ENCODE results near the gene SLC5A6. TPM values are rescaled to one million over a fixed set of nuclear protein-coding genes. Genes with fewer than 3 reads are reported as not detected.

The SLC5A6 gene
- total RNA-seq, 4 donors from 2014 or later: 22.8 to 58.3 (median 41.0) TPM

GRCh38 chr2:27211241-27211942 lies 676 bp downstream of the SLC5A6 start:
- peaks cover 0 to 11% (median 0%) of the 10 kb centered on the region in 4 donors for H3K36me3 ChIP-seq
- intact Hi-C loops (cut with DNase I; ENCODE audit: low total_unique reads) (loop anchor here (10.0 kb wide), 1 partner anchor 77 kb away; the partner anchor contains the start of genes PREB and PRR30), in situ Hi-C loops (cut with MboI; ENCODE audit: low pct_ligation_motif_present in 1 of 4, low pct_unique_long_range_greater_than_20kb in 1 of 4, low sequenced_read_pairs in 3 of 4) (loop anchor here in 1 of 4 donors (25.0 kb wide), 1 partner anchor 99 kb away; the partner anchor contains the start of genes ABHD1 and CGREF1)
- no peaks in the 10 kb centered on the region for H3K27me3 ChIP-seq
- no peaks in the 10 kb centered on the region for H3K9me3 ChIP-seq
- no peak for DNase-seq
- WGBS, 2 donors (ENCODE audit: low coverage in 1 of 2): 1% methylated on average over 37 of the region's 48 CpGs; no CpG with 5 or more reads in 1 of the 2 donors
- H3K27ac ChIP-seq: peak overlapping the region; percentile 94 to 98 (median 96)
- H3K4me3 ChIP-seq: peak overlapping the region; percentile 61 to 90 (median 80)
- peaks cover 12 to 32% (median 17%) of the 10 kb centered on the region in 4 donors for H3K4me1 ChIP-seq
- TF ChIP-seq POLR2A (IDR thresholded peaks at IDR 0.05): no peak
- TF ChIP-seq, protein P1, sequence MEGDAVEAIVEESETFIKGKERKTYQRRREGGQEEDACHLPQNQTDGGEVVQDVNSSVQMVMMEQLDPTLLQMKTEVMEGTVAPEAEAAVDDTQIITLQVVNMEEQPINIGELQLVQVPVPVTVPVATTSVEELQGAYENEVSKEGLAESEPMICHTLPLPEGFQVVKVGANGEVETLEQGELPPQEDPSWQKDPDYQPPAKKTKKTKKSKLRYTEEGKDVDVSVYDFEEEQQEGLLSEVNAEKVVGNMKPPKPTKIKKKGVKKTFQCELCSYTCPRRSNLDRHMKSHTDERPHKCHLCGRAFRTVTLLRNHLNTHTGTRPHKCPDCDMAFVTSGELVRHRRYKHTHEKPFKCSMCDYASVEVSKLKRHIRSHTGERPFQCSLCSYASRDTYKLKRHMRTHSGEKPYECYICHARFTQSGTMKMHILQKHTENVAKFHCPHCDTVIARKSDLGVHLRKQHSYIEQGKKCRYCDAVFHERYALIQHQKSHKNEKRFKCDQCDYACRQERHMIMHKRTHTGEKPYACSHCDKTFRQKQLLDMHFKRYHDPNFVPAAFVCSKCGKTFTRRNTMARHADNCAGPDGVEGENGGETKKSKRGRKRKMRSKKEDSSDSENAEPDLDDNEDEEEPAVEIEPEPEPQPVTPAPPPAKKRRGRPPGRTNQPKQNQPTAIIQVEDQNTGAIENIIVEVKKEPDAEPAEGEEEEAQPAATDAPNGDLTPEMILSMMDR (IDR thresholded peaks at IDR 0.05): no peak

DNA sequence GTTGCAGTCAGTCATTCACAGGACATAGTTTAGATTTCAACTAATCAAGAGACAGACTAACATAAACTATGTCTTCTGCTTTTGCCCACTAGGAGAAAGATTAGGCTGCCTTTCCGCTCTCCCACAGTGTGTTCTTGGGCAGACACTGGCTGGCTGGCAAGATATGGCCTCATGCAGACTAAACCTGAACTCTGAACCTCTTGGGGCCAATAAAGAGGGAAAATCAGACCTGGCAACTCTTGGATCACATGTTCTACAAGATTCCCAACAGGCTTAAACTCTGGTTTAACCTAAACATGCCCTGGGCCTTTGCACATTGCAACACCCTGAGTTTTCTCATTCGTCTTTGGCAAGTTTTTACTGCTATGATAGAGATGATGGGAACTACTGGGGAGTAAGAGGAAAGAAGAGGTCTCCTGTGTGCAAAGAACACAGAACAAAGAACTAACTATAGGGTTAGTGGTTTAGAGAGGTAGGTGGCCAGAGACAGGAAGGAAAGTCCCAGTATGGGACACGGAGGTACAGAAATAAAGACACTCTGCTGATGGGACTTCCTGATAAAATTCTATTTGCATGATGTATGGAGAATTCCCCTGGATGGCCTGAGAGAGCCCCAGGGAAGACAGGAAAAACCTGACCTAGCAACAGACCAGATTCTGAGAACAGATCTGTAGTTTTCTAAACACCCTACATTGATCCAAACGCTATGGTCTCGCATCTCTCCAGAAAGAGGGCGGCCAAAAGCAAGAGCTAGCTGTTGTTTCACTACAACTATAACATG lies 2.3 kb downstream of the SLC5A6 start:
- DNase-seq: peak; percentile 22
- peaks cover 12 to 32% (median 17%) of the 10 kb centered on the region in 4 donors for H3K4me1 ChIP-seq
- H3K36me3 ChIP-seq: peaks cover 0 to 16% (median 2%) of the 10 kb centered on the region in 4 donors
- WGBS, 2 donors (ENCODE audit: low coverage in 1 of 2): 74 to 86% methylated on average over 5 to 6 of the region's 6 CpGs
- H3K27me3 ChIP-seq: no peaks in the 10 kb centered on the region
- no peak overlapping the region for H3K4me3 ChIP-seq
- TF ChIP-seq, protein P1 (IDR thresholded peaks at IDR 0.05): peak in 1 of 5 experiments; percentile 23
- TF ChIP-seq POLR2A (IDR thresholded peaks at IDR 0.05) (no peak), EP300 (IDR thresholded peaks at IDR 0.05; ENCODE audit: low read depth) (no peak), POLR2AphosphoS5 (IDR thresholded peaks at IDR 0.05) (no peak)
- in situ Hi-C loops (cut with MboI; ENCODE audit: low pct_ligation_motif_present in 1 of 4, low pct_unique_long_range_greater_than_20kb in 1 of 4, low sequenced_read_pairs in 3 of 4) (loop anchor here in 1 of 4 donors (25.0 kb wide), 1 partner anchor 98 kb away; the partner anchor contains the start of genes ABHD1 and CGREF1), intact Hi-C loops (cut with DNase I; ENCODE audit: low total_unique reads) (loop anchor here (10.0 kb wide), 1 partner anchor 75 kb away; the partner anchor contains the start of genes PREB and PRR30)
- H3K27ac ChIP-seq: peak overlapping the region; percentile 2 to 51 (median 14)
- no peaks in the 10 kb centered on the region for H3K9me3 ChIP-seq

DNA sequence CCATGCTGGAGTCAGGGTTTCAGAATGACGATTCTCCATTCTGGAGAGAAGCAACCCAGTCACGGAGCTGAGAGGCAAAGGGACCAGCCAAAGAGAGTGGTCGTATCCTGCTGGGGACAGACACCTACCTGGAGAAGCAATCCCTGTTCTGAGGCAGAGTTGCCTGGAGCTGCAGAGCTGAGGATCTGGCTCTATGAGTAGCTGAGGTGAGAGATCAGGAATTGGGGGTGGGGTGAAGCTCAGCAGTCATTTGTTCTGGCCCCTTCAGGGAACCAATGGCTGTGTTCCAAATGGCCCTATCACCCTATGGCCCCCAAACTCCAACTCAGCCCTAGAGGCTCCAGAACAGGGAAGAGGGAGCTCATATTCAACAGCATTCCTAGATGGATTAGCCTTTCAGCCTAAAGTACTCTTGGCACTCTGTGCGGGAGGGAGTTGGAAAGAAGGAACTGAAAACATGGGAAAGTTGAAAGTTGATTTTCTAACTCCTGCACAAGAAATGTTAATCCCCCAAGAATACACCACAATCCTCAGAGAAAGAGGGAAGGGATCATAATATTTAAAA lies 3.5 kb downstream of the SLC5A6 start:
- WGBS, 2 donors (ENCODE audit: low coverage in 1 of 2): 94% methylated on average over 4 of the region's 4 CpGs; no CpG with 5 or more reads in 1 of the 2 donors
- Histone ChIP-seq H3K9me3 (no peaks in the 10 kb centered on the region), H3K4me3 (no peak overlapping the region), H3K27me3 (no peaks in the 10 kb centered on the region), H3K4me1 (peaks cover 12 to 29% (median 17%) of the 10 kb centered on the region in 4 donors), H3K36me3 (peaks cover 0 to 27% (median 7%) of the 10 kb centered on the region in 4 donors), H3K27ac (no peak overlapping the region)
- TF ChIP-seq EP300 (IDR thresholded peaks at IDR 0.05; ENCODE audit: low read depth): no peak
- no peak for TF ChIP-seq POLR2A (IDR thresholded peaks at IDR 0.05)
- TF ChIP-seq, protein P1 (IDR thresholded peaks at IDR 0.05): no peak
- no peak for TF ChIP-seq POLR2AphosphoS5 (IDR thresholded peaks at IDR 0.05)
- in situ Hi-C loops (cut with MboI; ENCODE audit: low pct_ligation_motif_present in 1 of 4, low pct_unique_long_range_greater_than_20kb in 1 of 4, low sequenced_read_pairs in 3 of 4) (loop anchor here in 1 of 4 donors (25.0 kb wide), 1 partner anchor 96 kb away; the partner anchor contains the start of genes ABHD1 and CGREF1), intact Hi-C loops (cut with DNase I; ENCODE audit: low total_unique reads) (no loop called here)
- no peak for DNase-seq

Measured in transverse colon (tissue), 4 donors.